Neural progenitor cell (in vitro differentiated cells): ENCODE results near the gene HDAC11.

Experiments
- EZH2 ChIP-seq: fragments of 200-600 bp; sonication (generic); IDR thresholded peaks from 2 replicates; pipeline ENCODE4 v1.6.1; 2017; ENCODE audit warnings: antibody characterized with exemption, mild to moderate bottlenecking, moderate library complexity
- TF ChIP-seq, protein P1 (sequence below): fragments of 200-600 bp; sonication (generic); IDR thresholded peaks from 2 replicates; pipeline ENCODE4 v1.5.1; 2017; ENCODE audit warnings: antibody characterized with exemption, mild to moderate bottlenecking

DNA sequence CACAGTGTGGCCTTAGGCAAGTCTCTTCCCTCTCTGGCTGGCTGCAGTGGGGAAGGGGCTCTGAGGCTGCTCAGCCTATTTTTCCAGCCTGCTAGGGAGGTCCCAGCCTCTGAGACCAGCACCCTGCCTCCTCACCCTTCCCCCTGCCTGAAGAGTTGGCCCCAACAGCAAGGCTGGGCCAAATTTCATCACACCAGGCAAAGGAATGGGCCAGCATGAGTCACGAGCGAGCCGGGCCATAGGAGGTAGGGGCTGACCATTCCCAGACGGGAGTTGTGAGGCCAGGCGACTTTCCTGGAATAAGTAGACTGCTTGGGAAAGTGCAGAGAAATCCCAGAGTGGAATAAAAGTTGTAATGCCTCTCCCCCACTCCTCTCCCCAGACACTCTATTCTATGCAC lies 63.1 kb downstream of the HDAC11 start:
- TF ChIP-seq, protein P1, sequence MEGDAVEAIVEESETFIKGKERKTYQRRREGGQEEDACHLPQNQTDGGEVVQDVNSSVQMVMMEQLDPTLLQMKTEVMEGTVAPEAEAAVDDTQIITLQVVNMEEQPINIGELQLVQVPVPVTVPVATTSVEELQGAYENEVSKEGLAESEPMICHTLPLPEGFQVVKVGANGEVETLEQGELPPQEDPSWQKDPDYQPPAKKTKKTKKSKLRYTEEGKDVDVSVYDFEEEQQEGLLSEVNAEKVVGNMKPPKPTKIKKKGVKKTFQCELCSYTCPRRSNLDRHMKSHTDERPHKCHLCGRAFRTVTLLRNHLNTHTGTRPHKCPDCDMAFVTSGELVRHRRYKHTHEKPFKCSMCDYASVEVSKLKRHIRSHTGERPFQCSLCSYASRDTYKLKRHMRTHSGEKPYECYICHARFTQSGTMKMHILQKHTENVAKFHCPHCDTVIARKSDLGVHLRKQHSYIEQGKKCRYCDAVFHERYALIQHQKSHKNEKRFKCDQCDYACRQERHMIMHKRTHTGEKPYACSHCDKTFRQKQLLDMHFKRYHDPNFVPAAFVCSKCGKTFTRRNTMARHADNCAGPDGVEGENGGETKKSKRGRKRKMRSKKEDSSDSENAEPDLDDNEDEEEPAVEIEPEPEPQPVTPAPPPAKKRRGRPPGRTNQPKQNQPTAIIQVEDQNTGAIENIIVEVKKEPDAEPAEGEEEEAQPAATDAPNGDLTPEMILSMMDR: no peak
- TF ChIP-seq EZH2: no peak
